Ishikawa (cell line): ENCODE data around the gene ATP1B1.

Experiments
- CEBPB ChIP-seq: IDR thresholded peaks from 2 replicates; pipeline ENCODE4 v1.6.1; 2012
- CREB1 ChIP-seq: IDR thresholded peaks from 2 replicates; pipeline ENCODE4 v1.6.1; 2012; ENCODE audit warnings: low read depth
- EGR1 ChIP-seq: IDR thresholded peaks from 2 replicates; pipeline ENCODE4 v1.6.1; 2012
- EP300 ChIP-seq: IDR thresholded peaks from 2 replicates; pipeline ENCODE4 v1.6.1; 2012; ENCODE audit warnings: borderline replicate concordance
- FOXM1 ChIP-seq: IDR thresholded peaks from 2 replicates; pipeline ENCODE4 v1.6.1; 2012; ENCODE audit warnings: low read depth, borderline replicate concordance
- NFIC ChIP-seq: IDR thresholded peaks from 2 replicates; pipeline ENCODE4 v1.6.1; 2012
- RAD21 ChIP-seq: IDR thresholded peaks from 2 replicates; pipeline ENCODE4 v1.6.1; 2012; ENCODE audit warnings: low read depth
- TAF1 ChIP-seq: IDR thresholded peaks from 2 replicates; pipeline ENCODE4 v1.6.1; 2012; ENCODE audit warnings: low read depth, mild to moderate bottlenecking
- TCF12 ChIP-seq: IDR thresholded peaks from 2 replicates; pipeline ENCODE4 v1.6.1; 2012; ENCODE audit warnings: low read depth
- TEAD4 ChIP-seq: IDR thresholded peaks from 2 replicates; pipeline ENCODE4 v1.6.1; 2012
- YY1 ChIP-seq: IDR thresholded peaks from 2 replicates; pipeline ENCODE4 v1.6.1; 2012; ENCODE audit warnings: low read depth
- ZBTB7A ChIP-seq: IDR thresholded peaks from 2 replicates; pipeline ENCODE4 v1.6.1; 2012; ENCODE audit warnings: low read depth
- TF ChIP-seq, protein P1 (sequence below): IDR thresholded peaks from 2 replicates; pipeline ENCODE4 v1.6.1; 2012; ENCODE audit warnings: low read depth, mild to moderate bottlenecking
- TF ChIP-seq, protein P2 (sequence below): IDR thresholded peaks from 2 replicates; pipeline ENCODE4 v1.6.1; 2012
- TF ChIP-seq, protein P3 (sequence below): IDR thresholded peaks from 2 replicates; pipeline ENCODE4 v1.6.1; 2012

The ATP1B1 gene

DNA sequence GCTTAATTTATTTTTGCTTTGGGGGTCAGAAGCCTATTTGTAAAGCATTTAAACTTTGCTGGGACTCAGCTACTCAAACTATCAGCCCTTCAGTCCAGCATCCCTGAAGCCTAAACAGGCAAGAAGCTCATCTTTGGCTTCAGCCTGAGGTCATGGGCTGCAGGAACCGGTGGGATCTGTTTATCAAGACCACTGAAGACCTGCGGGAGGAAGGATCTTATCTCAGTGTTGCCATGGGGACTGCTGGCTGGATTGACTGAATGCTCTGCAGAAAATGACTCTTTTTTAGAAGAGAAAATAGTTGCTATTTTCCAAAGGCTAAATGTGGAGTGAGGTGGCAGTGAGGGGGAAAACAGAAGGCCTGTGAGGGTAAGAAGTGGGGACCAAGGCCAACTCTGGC is 20.6 kb upstream of the ATP1B1 start:
- TF ChIP-seq TAF1 (no peak), TCF12 (no peak), ZBTB7A (no peak), YY1 (no peak), NFIC (no peak), EGR1 (no peak), RAD21 (no peak), TEAD4 (no peak), CEBPB (no peak), EP300 (no peak), FOXM1 (no peak), CREB1 (no peak)
- TF ChIP-seq, protein P1, sequence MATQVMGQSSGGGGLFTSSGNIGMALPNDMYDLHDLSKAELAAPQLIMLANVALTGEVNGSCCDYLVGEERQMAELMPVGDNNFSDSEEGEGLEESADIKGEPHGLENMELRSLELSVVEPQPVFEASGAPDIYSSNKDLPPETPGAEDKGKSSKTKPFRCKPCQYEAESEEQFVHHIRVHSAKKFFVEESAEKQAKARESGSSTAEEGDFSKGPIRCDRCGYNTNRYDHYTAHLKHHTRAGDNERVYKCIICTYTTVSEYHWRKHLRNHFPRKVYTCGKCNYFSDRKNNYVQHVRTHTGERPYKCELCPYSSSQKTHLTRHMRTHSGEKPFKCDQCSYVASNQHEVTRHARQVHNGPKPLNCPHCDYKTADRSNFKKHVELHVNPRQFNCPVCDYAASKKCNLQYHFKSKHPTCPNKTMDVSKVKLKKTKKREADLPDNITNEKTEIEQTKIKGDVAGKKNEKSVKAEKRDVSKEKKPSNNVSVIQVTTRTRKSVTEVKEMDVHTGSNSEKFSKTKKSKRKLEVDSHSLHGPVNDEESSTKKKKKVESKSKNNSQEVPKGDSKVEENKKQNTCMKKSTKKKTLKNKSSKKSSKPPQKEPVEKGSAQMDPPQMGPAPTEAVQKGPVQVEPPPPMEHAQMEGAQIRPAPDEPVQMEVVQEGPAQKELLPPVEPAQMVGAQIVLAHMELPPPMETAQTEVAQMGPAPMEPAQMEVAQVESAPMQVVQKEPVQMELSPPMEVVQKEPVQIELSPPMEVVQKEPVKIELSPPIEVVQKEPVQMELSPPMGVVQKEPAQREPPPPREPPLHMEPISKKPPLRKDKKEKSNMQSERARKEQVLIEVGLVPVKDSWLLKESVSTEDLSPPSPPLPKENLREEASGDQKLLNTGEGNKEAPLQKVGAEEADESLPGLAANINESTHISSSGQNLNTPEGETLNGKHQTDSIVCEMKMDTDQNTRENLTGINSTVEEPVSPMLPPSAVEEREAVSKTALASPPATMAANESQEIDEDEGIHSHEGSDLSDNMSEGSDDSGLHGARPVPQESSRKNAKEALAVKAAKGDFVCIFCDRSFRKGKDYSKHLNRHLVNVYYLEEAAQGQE, result no peak
- TF ChIP-seq, protein P2, sequence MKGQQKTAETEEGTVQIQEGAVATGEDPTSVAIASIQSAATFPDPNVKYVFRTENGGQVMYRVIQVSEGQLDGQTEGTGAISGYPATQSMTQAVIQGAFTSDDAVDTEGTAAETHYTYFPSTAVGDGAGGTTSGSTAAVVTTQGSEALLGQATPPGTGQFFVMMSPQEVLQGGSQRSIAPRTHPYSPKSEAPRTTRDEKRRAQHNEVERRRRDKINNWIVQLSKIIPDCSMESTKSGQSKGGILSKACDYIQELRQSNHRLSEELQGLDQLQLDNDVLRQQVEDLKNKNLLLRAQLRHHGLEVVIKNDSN, result no peak
- TF ChIP-seq, protein P3, sequence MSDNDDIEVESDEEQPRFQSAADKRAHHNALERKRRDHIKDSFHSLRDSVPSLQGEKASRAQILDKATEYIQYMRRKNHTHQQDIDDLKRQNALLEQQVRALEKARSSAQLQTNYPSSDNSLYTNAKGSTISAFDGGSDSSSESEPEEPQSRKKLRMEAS, result no peak

DNA sequence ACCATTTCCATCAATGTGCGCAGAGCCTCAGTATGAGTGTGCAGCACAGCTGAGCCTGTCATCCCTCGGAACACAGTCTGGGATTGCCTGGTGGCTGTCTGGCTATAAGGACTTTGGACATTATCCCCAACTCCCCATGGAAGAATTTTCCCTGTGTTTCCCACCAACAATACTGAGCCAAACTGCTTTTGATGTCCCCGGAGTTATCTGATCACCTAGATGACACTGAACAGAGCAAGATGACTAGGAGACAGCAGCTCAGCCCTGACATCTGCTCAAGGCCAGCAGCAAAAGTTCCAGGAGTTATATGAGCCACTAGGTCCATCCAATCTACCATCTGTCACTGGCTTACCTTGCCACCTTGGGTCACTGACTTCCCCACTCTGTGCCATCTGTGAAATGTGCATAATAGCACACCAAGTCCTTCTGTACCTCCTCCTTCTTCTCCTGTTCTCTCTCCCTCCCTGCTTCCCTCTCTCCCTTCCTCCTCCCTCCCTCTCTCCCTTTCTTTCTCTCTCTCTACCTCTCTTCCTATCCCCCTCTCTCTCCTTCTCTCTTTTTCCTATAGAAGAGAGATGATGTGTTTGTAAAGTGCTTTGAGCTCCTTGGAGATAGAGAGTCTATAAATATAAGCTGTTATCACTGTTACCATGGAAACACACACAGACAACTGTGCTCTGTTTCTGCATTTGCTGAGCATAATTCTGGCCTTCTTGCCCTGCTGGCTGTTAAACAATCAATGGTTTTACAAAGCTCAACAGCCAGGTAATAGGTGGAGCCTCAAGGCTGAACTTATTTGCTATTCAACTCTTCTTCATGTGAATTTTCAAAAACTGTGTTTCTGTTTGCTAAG is 19.7 kb upstream of the ATP1B1 start:
- TF ChIP-seq NFIC (no peak), YY1 (no peak), RAD21 (no peak), ZBTB7A (no peak), TCF12 (no peak), TAF1 (no peak), TEAD4 (no peak)
- TF ChIP-seq, protein P3, result no peak

DNA sequence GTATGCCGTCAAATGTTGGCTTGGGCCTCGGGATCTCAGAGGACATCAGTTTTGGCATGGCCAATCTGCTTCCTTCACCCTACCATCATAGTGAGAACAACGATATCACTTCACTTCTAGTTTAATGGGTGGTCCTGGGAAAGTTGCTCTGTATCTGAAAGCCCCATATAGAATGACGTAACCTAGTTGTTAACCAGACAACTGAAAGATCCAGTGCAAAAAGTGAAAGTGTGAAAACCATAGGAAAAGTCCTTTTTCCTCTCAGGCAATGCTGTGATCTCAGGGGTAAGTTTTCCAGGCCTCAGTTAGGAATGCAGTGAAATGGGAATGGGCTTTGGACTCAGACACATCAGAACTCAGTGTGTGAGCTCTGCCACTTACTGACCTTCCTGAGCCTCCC is 18.6 kb upstream of the ATP1B1 start:
- no peak for TF ChIP-seq TCF12
- TF ChIP-seq, protein P3, result no peak
- no peak for TF ChIP-seq TEAD4

DNA sequence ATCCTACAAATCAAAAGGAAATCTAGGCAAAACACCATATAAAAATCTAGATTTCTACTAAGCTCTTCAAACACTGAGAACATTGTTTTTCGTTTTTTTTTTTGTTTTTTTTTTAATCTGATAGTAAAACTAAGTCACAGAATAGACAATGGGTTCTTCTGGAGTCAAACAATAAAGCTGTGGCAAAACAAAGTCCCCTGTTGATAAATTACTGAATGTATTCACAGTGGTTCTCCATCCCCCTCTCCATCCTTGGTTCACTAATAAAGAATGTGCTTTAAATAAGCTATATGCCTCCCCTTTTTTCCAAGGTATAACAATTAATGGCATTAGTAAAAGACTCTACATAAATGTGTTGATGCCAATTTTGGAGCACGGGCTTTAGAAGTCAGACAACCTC is 16.7 kb upstream of the ATP1B1 start:
- no peak for TF ChIP-seq EP300
- TF ChIP-seq ZBTB7A, result no peak
- TF ChIP-seq TCF12, result no peak
- no peak for TF ChIP-seq NFIC
- no peak for TF ChIP-seq TAF1
- TF ChIP-seq, protein P3, result no peak
- TF ChIP-seq, protein P2, result no peak
- TF ChIP-seq FOXM1, result no peak

DNA sequence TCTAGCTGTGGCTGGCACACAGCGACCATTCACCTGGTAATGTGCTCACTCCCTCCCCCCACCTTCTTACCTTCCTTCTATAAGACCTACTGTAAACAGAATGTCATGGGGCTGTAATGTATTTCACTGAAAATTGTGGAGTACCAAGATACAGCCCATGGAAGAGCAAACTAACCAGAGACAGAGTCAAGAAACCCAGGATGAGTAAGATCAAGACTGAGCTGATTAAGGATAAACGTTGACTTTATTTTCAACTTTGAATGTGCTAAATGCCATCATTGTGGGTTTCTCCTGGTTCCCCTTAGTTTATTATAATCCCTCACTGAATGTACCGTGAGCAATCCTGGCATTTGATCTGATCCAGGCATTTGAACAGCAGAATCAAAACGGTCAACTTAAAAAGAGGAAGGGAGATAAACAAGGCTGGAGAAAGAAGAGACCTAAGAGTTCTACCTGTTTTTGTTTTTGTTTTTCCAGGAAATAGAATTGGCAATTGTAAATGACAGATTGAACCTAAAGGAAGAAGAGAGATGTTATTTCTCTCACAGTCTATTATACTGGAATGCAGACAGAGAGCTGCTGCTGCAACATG is 16.1 kb upstream of the ATP1B1 start:
- TF ChIP-seq, protein P2, result no peak
- TF ChIP-seq TAF1 (no peak), NFIC (no peak), CEBPB (no peak), FOXM1 (no peak), TCF12 (no peak), RAD21 (no peak), YY1 (no peak), EP300 (no peak), CREB1 (no peak), ZBTB7A (no peak), EGR1 (no peak), TEAD4 (no peak)
- TF ChIP-seq, protein P3, result no peak
- TF ChIP-seq, protein P1, result no peak
